RPMI8226 (cell line): Measurements from ENCODE around the gene LRP4.

ENCODE experiments used
- DNase-seq: peaks from one replicate; pipeline ENCODE4 v3.0.0-alpha.2; 2015

Gene LRP4

GRCh38 chr11:46845440-46845739, 73.0 kb downstream of the LRP4 start:
- no peak for DNase-seq

GRCh38 chr11:46840116-46840515, 78.2 kb downstream of the LRP4 start:
- DNase-seq = no peak

DNA sequence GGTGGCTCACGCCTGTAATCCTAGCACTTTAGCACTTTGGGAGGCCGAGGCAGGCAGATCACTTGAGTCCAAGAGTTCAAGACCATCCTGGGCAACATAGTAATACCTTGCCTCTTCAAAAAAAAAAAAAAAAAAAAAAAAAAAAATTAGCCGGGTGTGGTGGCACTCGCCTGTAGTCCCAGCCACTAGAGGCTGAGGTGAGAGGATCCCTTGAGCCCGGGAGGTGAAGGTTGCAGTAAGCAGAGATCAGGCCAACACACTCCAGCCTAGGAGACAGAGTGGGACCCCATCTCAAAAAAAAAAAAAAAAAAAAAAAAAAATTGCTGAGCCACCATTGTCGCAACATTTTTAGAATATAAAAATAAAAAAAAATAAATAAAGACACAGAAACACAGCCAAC, 79.8 kb downstream of the LRP4 start:
- no peak for DNase-seq

- DNase-seq = no peak
Observed at GRCh38 chr11:46837860-46838259, 80.5 kb downstream of the LRP4 start.

GRCh38 chr11:46836870-46837269, 81.5 kb downstream of the LRP4 start:
- DNase-seq = no peak

DNA sequence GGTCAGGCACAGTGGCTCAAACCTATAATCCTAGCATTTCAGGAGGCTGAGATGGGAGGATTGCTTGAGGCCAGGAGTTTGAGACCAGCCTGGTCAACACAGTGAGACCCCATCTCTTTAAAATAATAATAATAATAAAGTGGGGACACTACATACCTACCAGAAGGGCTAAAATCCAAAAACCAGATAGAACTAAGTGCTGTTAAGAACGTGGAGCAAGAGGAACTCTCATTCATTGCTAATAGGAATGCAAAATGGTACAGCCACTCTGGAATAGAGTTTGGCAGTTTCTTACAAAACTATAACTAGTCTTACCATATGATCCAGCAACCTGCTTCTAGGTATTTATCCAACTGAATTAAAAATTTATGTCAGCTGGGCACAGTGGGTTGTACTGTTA, 81.9 kb downstream of the LRP4 start:
- no peak for DNase-seq

DNA sequence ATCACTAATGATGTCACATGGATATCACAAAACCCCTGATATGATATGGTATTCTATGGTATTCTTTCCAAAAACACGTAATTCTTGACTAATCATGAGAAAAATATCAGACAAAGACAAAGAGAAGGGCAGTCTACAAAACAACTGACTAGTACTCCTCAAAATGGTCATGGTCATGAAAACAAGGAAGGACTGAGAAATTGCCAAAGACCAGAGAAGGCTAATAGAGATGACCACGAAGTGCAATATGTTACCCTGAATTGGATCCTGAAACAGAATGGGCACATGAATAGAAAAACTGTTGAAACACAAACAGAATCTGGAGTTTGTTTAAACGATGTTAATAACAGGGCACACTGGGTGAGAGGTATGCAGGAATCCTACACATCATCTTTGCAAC, 82.5 kb downstream of the LRP4 start:
- DNase-seq = no peak

DNA sequence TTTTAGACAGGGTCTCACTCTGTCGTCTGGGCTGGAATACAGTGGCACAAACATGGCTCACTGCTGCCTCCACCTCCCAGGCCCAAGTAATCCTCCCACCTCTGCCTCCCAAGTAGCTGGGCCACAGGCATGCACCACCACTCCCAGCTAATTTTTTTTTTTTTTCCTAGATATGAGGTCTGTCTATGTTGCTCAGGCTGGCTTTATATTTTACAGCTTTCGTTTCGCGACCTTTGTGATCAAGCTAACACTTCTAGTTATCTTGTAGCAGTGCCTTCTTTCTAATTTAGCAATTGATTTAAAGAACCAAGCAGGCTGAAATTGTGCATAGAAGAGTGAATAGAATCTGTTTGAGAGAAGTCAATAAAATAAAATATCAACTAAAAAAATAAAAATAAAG, 83.5 kb downstream of the LRP4 start:
- DNase-seq = no peak

DNA sequence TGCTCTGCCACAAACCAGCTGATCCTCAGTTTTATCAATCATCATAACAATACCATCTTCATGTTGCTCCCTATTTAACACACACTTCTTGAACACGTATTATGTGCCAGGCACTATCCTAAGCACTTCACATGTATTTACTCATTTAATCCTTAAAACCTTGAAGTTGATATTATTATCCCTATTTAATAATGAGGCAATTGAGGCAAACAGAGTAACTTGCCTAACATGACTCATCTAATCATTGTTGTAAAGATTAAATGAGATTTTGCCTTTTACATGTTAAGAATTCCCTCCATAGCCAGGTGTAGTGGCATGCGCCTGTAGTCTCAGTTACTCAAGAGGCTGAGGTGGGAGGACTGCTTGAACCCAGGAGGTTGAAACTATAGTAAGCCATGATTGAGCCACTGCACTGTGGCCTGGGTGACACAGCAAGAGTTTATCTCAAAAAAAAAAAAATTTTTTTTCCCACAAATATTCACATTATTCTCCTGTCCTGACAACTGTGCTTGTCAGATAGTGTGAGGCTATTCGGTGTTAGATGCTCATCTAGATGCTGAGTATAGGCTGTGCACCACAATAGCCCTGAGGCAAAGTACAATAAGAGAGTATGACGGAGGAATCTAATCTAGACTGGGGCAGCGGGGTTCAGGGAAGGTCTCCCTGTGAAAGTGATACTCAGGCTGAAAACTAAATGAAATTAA, 85.7 kb downstream of the LRP4 start:
- DNase-seq = no peak

DNA sequence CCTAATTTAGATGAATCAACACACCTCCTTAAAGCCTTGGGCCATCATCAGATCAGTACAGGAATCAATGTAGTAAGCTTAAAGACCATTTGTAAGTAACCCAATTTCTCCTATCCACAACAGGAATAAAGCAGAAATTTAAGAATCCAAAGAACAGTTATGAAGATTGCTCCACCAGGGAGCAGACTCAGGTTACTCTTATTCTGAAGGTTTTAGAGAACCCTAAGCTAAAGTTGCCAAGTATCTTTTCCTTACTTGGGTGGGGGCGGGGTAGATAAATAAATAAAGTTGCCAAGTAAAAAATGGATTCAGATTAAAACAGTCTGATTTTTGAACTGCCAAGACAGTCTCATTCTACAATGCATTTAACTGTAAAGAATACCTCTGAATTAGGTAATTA, 90.4 kb downstream of the LRP4 start:
- DNase-seq = no peak

DNA sequence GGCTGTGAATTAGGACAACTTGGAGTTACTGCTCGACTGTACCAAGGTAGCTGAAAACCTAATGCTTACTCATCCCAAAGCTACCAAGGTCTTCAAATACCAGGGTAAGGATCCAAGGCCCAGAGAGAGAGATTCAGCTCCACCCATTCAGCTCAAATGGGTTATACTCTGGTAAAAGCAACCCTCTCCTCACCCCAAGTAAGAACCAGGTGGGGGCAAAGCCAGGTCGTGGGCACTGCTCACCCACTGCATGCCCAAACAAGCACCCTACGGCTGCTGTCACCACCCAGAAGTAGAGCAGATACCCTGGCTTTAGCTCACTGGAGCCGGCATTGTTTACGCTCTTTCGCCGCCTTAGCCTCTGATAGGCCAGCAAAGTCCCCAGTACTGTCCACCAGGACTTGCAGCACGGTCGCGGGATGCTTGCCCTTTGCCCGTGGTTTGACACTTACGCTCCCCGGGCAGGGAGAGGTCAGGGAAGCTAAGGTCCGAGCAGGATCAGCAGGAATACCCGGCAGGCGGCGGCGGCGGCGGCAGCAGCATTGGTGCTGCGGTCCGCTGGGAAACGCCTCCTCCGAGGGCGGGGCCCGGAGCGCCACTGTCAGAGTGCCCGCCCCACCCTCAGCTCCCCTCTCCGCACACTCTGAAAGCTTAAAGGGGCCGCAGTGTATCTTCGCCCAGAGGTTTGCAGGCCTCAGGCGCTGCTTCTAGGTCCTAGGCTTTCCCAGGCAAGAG, 91.9 kb downstream of the LRP4 start:
- DNase-seq = no peak

- DNase-seq = peak; percentile 26
Observed at GRCh38 chr11:46808799-46809431, 109.4 kb downstream of the LRP4 start.
